Measurements from ENCODE around the gene RGS13.
"Not testable (repeated sequence)": the region's sequence is repeated elsewhere in the genome, so short reads cannot be mapped to it uniquely, and the experiment has no call there.

Gene RGS13

DNA sequence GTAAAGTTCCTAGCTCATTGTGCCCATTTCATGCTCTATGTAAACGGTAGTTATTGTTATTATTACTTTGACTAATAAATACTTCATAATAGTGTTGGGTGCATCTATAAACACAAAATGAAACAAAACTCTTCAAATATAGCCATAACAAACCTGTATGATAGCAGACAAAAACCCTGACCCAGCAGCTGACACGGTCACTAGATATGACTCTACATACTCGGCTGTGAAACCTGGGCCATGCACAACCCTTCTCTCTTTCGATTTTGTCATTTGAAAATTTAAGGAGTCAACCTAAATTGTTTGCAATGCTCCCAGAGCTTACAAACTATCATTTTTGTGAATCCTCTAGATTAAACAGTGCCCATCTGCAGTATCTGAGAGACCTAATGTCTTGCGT, 8.0 kb upstream of the RGS13 start:
- no peak for DNase-seq

DNA sequence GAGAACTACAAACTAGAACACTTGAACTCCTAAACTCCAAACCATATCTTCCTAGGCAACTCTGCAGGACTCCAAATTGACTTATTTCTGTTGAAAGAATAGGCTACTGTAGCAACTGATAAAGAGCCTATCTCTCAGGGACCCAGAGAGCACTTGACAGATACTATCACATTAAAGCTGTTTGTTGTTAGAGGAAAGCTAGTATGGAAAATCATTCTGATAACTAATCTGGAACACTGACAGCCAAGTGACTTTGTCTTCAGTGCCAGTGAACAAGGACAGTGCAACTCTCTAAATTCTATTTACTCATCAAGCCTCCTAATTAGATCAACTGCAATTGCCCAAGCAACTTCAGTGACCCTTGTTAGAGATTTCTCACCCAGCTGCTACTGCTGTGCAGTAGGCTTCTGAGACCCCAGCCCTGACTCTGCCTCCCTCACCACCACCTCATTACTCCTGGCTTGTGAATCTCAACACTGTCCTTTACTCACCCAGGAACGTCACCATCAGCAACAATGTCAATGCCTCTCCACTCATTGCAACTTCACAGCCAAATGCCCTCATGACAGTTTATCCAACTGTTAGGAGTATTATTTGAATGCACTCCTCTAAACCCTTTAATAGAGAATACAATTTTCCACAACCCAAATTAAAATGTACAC, 7.4 kb upstream of the RGS13 start:
- DNase-seq = no peak

DNA sequence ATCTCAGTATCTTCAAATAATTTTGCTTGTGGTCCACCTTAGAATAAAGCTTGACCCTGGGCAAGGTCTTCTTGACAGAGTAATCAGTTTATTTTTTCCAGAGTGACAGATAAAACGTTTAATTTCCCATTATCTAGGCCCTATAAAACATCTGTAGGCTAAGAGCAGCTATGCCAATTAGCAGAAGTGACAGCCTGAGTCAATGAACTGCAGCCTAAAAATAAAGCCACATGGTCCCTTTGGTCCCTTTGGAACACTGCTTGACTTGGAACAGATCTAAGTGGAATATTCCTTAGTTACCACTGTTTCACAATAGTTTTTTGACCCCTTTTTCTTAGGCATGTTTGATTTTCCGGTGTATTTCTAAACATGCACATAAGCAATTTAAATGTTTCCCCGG, 6.3 kb upstream of the RGS13 start:
- no peak for DNase-seq

DNA sequence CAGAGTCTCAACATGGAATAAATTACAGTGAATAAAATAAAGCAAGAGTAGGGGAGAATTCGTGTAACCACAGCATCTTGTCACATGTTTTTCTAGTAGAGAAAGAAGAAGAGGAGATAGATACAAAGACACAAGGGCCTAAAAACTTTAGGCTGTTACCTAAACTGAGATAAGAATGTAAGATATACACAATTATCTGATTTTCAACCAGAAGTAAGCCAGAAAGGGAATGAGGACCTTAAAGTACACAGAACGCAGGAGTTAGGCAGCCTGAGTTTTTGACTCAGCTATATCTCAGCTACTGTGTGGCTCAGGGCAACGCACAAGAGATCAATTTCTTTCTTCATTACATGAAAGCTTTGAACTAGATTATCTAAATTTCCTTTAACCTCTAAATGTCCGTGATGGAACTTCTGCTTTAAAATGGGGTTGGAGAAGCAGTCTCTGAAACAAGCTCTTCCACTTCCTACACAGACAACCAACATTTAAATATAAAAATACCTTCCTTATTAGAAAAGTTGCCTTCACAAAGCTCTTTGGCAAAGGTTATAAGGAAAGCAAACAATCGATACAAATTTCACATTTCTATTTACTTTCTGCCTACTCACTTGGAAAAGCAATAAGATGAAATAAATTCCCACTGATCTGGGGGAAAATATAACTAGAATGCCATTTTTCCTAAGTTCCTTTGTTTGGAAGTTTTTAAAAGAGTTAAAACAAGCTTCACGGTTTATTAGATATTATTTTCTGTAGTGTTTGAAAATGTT, 5.2 kb upstream of the RGS13 start:
- DNase-seq = no peak

DNA sequence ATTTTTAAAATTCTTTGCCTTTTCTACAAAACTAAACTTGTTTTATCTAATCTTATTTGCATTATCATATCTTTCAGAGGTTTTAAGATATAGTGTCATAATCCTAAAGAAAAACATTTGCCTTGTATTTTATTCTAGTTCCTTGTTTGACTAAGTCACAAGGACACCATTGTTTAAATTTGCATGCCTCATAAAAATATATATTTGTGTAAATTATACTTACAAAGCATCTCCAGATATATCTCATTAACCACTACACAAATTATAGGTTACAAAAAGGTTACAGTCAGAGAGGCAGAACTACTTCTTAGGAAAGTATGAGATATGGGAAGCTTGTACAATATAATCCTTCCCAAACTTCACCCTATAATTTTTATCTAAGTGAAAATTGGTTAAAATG, 4.2 kb upstream of the RGS13 start:
- DNase-seq = no peak

DNA sequence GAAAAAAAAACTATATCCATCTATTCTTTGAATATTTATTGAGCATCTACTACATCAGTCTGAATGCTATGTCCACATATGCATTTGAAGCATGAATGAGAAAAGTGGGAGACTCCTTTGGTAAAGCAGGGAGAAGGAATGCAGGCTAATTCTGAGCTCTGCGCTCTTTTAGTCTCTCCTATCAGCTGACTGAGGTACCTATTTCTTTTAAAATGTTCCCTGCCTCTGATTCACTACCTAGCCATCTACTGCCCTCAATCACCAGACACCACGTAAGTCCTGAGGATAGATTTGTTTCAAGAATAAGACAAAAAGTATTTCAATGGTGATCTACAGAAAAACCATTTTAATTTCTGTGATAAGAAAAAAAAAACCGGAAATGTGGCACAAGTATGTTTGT, 3.8 kb upstream of the RGS13 start:
- no peak for DNase-seq

DNA sequence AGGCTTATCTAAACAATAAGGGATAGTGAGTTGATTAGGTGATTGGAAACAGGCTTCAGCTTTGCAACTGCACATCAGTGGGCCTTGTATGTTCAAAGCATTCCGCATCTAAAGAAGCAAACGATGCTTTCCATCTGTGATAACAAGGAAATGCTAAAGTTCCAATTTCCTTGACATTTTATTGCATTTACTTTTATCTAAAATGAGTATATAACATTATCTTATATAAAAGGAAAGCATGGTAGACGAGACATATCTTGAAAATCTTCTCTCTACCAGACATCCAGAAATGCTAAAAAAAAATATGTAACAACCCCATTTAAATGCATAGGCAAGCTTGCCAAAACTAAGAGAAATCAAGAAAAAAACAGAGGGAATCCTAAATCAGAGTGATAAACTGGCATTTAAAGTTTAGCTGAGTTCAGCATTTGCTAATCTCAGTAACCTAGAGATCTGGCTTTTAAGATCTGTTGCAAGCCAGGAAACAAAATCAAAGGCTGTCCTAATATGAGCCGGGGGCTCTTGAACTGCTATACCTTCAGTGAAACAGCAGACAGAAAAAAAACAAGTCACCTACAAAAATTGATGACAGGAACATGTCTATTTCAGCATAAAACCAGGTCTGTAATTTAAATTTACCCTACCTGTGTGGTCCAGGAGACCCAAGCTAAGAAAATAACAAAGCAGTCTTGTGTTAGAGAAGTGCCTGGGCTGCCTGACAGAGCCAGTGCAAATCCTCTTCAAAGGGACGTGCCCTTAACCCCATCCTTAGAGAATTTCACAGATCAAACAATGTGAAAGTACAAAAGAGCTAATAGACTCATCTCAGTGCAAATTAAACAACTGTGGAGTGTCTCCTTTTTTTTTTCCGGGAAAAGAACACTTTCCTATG, 3.1 kb upstream of the RGS13 start:
- no peak for DNase-seq

DNA sequence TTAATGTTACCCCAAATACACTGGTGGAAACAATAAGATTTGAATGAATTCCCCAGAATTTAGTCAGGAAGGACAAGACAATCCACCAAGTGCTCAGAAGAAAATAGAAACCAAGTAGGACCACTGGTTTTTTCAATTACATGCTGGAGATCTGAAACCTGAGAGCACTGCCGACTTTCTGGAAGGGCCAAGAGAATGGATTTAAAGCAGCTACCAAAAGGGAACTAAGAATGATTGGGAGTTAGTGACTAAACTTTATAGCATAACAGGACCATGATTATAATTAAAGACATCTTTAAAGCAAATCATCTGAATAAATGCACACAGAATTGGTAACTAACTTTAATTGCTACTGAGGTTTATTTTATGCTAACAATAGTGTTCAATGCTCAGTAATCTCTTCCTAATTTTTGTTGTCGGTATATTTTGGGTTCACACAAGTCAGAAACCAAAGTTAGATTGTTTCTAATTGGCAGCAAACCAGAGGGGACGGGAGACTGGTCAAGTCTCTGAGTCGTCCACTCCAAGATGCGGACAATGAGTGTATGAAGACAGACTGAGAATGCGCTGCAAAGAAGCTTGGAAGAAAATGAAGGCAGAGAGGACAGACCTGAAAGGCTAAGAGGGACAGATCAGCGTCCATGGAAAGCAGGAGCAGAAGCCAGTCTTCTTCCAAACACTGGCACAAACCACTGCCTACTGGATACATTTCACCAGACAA, 2.3 kb upstream of the RGS13 start:
- no peak for DNase-seq

DNA sequence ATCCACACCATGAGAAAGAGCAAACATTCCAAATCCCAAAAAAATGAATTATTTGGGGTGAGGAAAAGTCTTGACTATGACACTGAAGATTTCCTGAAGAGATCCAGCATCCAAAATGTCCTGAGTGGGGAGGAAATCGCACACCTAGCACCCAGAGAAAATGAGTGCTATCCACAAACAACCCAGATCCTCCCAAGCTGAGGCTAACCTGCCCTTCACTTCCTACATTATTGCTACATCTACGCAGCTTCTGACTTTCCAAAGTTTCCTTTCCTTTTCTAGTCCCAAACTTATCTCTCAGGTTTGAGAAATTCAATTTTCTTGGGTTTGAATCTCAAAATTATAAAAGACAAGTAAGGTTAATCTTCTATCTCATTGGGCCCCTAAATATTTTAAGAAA, 906 bp upstream of the RGS13 start:
- no peak for DNase-seq

DNA sequence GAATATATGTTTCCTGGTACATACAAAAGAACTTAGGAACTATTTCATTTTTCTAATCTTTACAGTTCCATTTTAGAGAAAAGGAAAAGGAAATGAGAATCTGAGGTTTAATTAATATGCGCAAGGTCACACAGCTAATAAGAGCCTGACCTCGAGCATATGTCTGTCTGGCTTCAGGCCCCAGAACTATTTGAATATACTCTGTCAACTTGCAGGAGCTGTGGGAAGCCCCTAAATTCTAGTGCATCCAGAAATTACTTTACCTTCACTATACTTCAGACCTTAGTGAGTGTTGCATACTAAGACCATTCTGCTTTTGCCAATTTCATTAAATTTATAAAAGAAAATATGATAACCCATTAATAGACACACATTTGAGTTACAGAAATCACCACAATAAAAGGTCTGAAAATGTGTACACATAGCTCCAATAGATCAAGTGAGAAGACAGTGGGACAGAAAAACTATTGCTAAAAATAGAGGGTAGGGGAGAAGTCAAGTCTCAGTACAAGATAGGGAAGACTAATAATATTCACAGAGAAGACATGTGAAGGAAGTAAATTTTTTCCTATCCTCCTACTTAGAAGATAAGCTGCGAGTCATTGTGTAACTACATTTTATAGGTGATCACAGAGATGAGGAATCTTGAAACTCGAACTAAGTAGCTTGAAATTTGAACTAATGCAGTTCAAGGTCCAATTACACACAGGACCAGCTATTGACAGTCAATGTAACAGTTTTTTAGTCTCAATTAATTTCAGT, 3.8 kb downstream of the RGS13 start:
- DNase-seq = no peak

DNA sequence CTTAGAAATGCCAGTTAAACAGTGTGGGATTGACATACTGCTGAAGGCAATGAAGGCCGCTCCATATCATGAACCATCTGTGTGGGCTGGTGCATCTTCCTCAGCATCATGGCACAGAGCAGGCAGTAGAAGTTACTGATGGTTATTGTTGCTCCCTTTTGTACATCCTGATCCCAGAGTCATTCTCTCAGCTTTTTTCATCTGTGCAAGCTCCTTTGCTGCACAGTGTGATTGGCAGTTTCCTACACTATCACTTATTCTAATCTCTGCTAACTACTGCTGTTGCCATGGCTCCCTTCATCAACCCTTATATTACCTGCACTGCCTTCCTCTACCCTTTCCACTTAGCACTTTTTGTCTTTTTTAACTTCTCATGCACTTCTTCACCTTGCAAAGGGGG, 16.2 kb downstream of the RGS13 start:
- no peak for DNase-seq

DNA sequence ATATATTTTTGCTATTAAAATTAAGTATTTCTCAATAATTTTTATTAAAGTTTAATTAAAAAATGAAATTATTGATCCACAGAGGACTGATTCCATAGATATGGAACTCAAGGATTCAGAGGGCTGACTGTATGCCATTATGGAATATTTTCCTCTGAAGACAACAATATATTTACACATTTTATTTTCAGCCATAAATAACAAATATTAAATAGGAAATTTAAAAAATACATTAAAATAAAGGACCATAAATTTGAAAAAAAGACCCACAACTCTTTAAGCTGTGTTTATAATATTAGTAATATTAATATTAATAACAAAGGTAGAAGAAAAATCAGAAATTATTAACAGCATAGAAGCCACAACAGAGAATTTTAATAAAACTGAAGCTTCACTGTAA, 18.2 kb downstream of the RGS13 start:
- DNase-seq = no peak

DNA sequence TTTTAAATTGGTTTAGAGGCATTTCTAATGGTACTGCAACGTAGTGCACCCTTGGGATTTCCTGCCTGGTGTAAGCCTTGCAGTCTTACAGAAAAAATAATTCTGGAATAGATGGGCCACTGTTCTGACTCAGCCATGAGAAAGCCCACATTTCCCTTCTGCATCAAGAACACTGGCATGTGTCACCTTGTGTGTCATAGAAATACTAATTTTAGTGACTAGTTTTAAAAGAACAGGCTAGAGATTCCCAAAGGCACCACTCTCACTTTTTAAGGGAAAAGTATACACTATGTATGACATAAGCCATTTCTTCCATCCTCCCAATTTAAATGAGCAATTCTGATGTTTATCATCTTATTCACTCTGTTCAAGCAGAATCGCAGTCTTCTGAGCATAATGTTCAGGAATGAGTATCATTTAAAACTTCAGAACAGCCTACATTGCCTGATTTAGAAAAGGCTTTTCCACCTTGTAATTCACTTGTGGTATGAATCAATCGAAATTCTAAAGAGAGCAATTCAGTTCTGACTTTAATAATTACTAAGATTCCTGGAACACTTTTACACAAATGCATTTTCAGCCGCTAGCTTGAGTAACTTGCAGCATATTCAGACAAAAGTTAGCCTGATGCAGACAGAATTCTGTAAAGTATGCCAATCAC, 18.8 kb downstream of the RGS13 start:
- DNase-seq = no peak

DNA sequence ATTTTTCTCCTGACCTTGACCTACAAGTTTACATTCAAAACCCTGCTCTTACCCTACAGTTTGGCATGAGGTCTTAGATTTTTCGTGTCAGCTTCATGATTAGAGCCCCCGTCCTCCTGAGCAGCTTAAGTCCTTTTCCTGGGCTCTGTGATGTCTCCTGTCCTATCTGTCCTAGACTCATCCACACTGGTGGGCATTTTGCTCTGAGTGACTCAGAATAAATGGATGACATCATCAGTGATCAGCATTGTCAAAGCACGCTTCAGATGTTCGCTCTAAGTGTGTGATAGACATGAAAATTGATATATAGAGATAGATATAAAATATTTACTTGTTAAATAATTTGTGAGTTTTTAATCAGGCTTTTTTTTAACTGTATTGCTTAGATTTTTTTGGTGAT, 21.8 kb downstream of the RGS13 start:
- no peak for DNase-seq

DNA sequence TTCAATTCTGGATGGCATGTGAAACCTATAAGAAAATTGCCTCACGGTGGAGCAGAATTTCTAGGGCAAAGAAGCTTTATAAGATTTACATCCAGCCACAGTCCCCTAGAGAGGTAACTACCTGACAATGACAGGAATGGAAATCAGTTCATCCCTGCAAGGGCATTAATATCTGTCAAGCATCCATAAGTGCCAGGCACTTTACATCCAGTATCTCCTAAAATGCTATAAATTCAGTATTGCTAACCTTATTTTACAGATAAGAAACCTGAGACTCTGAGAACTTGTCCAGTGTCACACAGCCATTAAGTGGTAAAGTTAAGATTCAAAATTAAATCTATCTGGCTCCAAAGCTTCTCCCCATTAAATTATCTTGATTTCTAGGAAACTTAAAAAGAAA, 22.3 kb downstream of the RGS13 start:
- no peak for DNase-seq

DNA sequence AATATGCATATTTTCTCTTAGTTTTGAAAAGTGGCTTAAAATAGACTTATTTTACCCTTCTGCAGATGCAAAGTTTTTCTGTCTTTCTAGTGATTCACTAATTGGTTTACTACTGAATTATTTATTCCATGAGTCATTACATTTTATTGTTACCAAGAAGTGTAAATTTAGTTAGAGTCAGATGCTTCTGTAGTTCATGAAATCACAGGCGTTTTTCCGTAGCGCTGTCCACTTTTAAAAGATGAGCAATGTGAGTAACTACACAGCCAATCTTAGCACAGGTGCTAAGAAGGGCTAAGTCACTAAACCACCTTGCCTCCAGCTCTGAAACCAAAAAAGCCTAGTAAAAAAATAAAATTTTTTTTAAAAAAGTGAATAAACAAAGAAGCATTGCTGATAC, 24.7 kb downstream of the RGS13 start:
- DNase-seq = no peak

DNA sequence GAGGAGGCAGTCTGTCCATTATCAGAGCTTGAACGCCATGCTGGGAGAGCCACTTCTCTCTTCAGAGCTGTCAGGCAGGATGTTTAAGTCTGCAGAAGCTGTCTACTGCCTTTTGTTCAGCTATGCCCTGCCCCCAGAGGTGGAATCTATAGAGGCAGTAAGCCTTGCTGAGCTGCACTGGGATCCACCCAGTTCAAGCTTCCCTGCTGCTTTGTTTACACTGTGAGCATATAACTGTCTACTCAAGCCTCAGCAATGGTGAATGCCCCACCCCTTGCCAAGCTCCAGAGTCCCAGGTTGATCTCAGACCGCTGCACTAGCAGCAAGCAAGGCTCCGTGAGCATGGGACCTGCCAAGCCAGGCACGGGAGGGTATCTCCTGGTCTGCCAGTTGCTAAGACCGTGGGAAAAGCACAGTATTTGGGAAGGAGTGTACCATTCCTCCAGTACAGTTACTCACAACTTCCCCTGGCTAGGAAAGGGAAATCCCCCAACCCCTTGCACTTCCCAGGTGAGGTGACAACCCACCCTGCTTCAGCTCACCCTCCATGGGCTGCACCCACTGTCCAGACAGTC, 32.5 kb downstream of the RGS13 start:
- DNase-seq = no peak

DNA sequence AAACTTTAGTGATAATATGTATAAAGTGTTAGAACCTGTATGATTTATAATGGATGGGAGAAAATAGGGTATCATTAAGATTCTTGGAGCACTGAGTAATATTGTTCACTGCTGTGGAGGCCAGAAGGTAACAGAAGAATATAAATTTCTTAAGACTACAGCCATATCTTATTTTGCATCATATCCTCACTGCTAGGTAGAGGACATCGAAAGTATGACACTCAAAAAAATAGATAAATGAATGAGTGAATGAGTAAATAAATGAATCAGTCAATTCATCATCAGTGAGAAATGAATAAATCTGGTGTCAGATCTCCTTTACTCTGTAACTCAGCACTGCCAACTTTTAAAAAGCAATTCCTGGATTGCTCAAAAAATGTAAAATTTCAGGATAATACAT, 33.2 kb downstream of the RGS13 start:
- no peak for DNase-seq

DNA sequence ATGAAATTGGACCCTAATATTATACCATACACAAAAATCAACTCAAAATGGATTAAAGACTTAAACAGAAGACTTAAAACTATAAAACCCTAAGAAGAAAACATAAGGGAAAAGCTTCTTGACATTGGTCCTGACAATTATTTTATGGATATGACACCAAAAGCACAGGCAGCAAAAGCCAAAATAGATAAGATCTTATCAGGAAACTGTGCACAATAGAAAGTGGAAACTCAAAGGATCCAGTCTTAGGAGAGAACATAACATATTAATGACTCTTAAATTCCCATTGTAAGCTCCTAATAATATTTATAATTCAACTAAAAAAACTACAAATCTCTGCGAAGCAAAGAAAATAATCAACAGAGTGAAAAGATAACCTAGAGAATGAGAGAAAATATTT, 39.8 kb downstream of the RGS13 start:
- no peak for DNase-seq

DNA sequence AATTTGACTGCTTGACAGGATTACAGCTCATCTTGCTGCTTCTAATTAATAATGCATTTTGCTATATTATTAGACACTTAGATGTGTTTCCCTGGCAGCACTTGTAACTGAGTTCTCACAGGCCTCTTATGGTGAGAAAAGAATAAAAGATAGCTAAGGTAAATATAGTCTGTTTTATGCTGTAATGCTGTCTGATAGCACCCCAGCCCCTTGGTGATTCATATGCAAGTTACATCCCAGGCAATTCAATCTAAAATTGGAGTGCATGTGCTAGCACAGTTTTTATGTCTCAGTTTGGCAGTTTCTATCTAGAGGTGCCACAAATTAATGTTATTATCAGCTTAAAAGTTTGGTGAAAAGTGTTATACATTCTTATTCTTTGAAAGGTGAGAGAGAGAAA, 42.2 kb downstream of the RGS13 start:
- DNase-seq = no peak

DNA sequence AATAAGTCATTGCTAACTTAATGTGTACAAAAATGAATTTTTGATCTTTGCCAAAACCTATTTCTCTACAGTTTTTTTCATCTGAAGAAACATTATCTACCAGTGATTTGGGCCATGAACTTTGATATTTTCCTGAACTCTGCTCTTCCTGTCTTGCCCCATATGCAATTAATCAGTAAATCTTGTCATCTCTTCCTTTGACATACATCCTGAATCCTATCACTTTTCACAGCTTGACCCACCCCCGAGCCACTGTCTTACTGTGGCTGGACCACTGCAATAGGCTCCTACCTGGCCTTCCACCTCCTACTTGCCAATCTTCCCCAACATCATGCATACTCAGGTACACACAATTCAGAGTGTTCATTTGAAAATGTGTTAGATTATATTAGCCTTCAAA, 46.4 kb downstream of the RGS13 start:
- no peak for DNase-seq

DNA sequence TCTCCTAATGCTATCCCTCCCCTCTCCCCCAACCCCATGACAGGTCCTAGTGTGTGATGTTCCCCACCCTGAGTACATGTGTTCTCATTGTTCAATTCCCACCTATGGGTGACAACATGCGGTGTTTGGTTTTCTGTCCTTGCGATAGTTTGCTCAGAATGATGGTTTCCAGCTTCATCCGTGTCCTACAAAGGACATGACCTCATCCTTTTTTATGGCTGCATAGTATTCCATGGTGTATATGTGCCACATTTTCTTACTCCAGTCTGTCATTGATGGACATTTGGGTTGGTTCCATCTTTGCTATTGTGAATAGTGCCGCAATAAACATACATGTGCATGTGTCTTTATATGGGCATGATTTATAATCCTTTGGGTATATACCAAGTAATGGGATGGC, 47.1 kb downstream of the RGS13 start:
- DNase-seq = not testable (repeated sequence)
